Testis (tissue), 3 donors: ENCODE data around the gene SLC5A10. TPM values are rescaled to one million over a fixed set of nuclear protein-coding genes. Genes with fewer than 3 reads are reported as not detected.
"Not testable (repeated sequence)": the region's sequence is repeated elsewhere in the genome, so short reads cannot be mapped to it uniquely, and the experiment has no call there.

Experiments
- DNase-seq: peaks from one replicate; pipeline ENCODE4 v3.0.0-alpha.2; 2019
- H3K27ac ChIP-seq, 2 donors: fragments of 200-600 bp; sonication (generic); one replicate each; pipeline ENCODE4 v1.5.1; 2019
- H3K27me3 ChIP-seq: fragments of 200-600 bp; sonication (generic); one replicate; pipeline ENCODE4 v1.5.1; 2019
- H3K36me3 ChIP-seq: fragments of 200-600 bp; sonication (generic); one replicate; pipeline ENCODE4 v1.5.1; 2017; ENCODE audit warnings: low read depth; ENCODE audit errors: missing control alignments
- H3K4me1 ChIP-seq: fragments of 200-600 bp; sonication (generic); one replicate; pipeline ENCODE4 v1.5.1; 2019
- H3K4me3 ChIP-seq, 2 donors: fragments of 200-600 bp; sonication (generic); one replicate each; pipeline ENCODE4 v1.5.1; 2017 to 2019
- H3K9me3 ChIP-seq: fragments of 200-600 bp; sonication (generic); one replicate; pipeline ENCODE4 v1.5.1; 2017
- CTCF ChIP-seq, 3 experiments: fragments of 450-650 bp in 2 of 3; fragments of 200-600 bp in 1 of 3; sonication (generic) in 1 of 3; IDR thresholded peaks; one replicate each; pipeline ENCODE4 v1.5.1; 2016 to 2019; ENCODE audit warnings: antibody characterized with exemption in 3 of 3, mild to moderate bottlenecking in 2 of 3, moderate library complexity in 1 of 3
- POLR2A ChIP-seq: fragments of 450-650 bp; IDR thresholded peaks from one replicate; pipeline ENCODE4 v1.6.1; 2017; ENCODE audit warnings: antibody characterized with exemption, mild to moderate bottlenecking, moderate library complexity
- WGBS, 2 donors: methylation state at CpG; one replicate each; pipeline ENCODE4 v1.1.5; 2018; 5-methylcytosine and 5-hydroxymethylcytosine counted together
- intact Hi-C: fragments of 100-400 bp; cut with DNase I; formaldehyde crosslinking; loops from one replicate; pipeline ENCODE4 v1.15.1; 2023; ENCODE audit warnings: low total_unique reads
- polyA plus RNA-seq: library from polyadenylated mRNA; stranded (reverse); fragments of 350-450 nt; fragmentation: Illumina TruSeq; extraction: RNeasy Lipid Tissue Mini Kit (QIAGEN cat#74804); gene quantifications from one replicate; pipeline ENCODE4 v1.2.3, GENCODE V29; 2014; ENCODE audit warnings: low read depth, low replicate concordance; ENCODE audit not compliant: insufficient read depth
- total RNA-seq, 2 donors: library from RNA; depleted of rRNA; stranded (reverse); fragments of >200 nt; gene quantifications; one replicate each; pipeline ENCODE4 v1.2.3, GENCODE V29; 2016

Gene SLC5A10
- total and polyA plus RNA-seq, 3 donors from 2014 or later, result 0.98 to 1.1 (median 1.1) TPM

- no peaks in the 10 kb centered on the region for H3K27me3 ChIP-seq
- 88 to 90% methylated on average over 3 to 6 of the region's 6 CpGs for WGBS, 2 donors
- DNase-seq, result no peak
- no peaks in the 10 kb centered on the region for H3K9me3 ChIP-seq
- intact Hi-C loops, result no loop called here
- TF ChIP-seq POLR2A (no peak), CTCF (IDR thresholded peaks at IDR 0.05) (no peak)
- no peak overlapping the region for H3K4me3 ChIP-seq
- H3K27ac ChIP-seq, result no peak overlapping the region
- H3K36me3 ChIP-seq, result no peaks in the 10 kb centered on the region
- no peaks in the 10 kb centered on the region for H3K4me1 ChIP-seq
These were observed 70.8 kb downstream of the SLC5A10 start for GRCh38 chr17:19022747-19023146.

- TF ChIP-seq CTCF (IDR thresholded peaks at IDR 0.05) (no peak), POLR2A (no peak)
- Histone ChIP-seq H3K4me1 (no peaks in the 10 kb centered on the region), H3K4me3 (no peak overlapping the region), H3K27me3 (no peaks in the 10 kb centered on the region), H3K27ac (no peak overlapping the region), H3K36me3 (no peaks in the 10 kb centered on the region), H3K9me3 (no peaks in the 10 kb centered on the region)
- 83 to 91% methylated on average over 3 to 9 of the region's 9 CpGs for WGBS, 2 donors
- intact Hi-C loops, result no loop called here
- no peak for DNase-seq
These were observed 71.4 kb downstream of the SLC5A10 start for GRCh38 chr17:19023209-19023999.

GRCh38 chr17:19024101-19025078 lies 72.4 kb downstream of the SLC5A10 start:
- intact Hi-C loops, result no loop called here
- TF ChIP-seq CTCF (IDR thresholded peaks at IDR 0.05) (no peak), POLR2A (no peak)
- 80 to 83% methylated on average over 17 to 22 of the region's 22 CpGs for WGBS, 2 donors
- H3K9me3 ChIP-seq, result no peaks in the 10 kb centered on the region
- no peaks in the 10 kb centered on the region for H3K4me1 ChIP-seq
- no peak overlapping the region for H3K27ac ChIP-seq
- H3K4me3 ChIP-seq, result no peak overlapping the region
- no peaks in the 10 kb centered on the region for H3K36me3 ChIP-seq
- no peak for DNase-seq
- H3K27me3 ChIP-seq, result no peaks in the 10 kb centered on the region

GRCh38 chr17:19028671-19029070 lies 76.7 kb downstream of the SLC5A10 start:
- H3K27ac ChIP-seq, H3K4me3 ChIP-seq, H3K9me3 ChIP-seq, H3K4me1 ChIP-seq, DNase-seq, intact Hi-C loops, H3K36me3 ChIP-seq, H3K27me3 ChIP-seq: not testable (repeated sequence)
- no CpG with 5 or more reads among the region's 11 CpGs for WGBS, 2 donors

GRCh38 chr17:19029740-19030139 lies 77.8 kb downstream of the SLC5A10 start:
- intact Hi-C loops, H3K27me3 ChIP-seq, H3K36me3 ChIP-seq, H3K9me3 ChIP-seq, DNase-seq, H3K4me3 ChIP-seq, H3K27ac ChIP-seq, H3K4me1 ChIP-seq: not testable (repeated sequence)
- WGBS, 2 donors, result no CpG with 5 or more reads among the region's 5 CpGs

GRCh38 chr17:19030771-19031449 lies 78.9 kb downstream of the SLC5A10 start:
- not testable (repeated sequence) for H3K27me3 ChIP-seq

GRCh38 chr17:19031729-19032128 lies 79.8 kb downstream of the SLC5A10 start:
- H3K4me1 ChIP-seq, H3K9me3 ChIP-seq, H3K27ac ChIP-seq, H3K36me3 ChIP-seq, H3K4me3 ChIP-seq, intact Hi-C loops, H3K27me3 ChIP-seq: not testable (repeated sequence)
- WGBS, 2 donors, result no CpG with 5 or more reads among the region's 4 CpGs
- DNase-seq, result peak; percentile 70

More at GRCh38 chr17:19030771-19031449, 78.9 kb downstream of the SLC5A10 start:
- H3K4me1 ChIP-seq, intact Hi-C loops, H3K36me3 ChIP-seq, H3K27ac ChIP-seq, H3K4me3 ChIP-seq, H3K9me3 ChIP-seq, DNase-seq: not testable (repeated sequence)
- no CpG with 5 or more reads among the region's 5 CpGs for WGBS, 2 donors

- H3K27ac ChIP-seq, intact Hi-C loops, DNase-seq: not testable (repeated sequence)
These were observed 80.5 kb downstream of the SLC5A10 start for GRCh38 chr17:19032377-19032988.

More at GRCh38 chr17:19032377-19032988, 80.5 kb downstream of the SLC5A10 start:
- not testable (repeated sequence) for H3K4me3 ChIP-seq, H3K4me1 ChIP-seq, H3K9me3 ChIP-seq, H3K27me3 ChIP-seq, H3K36me3 ChIP-seq
- WGBS, 2 donors, result no CpG with 5 or more reads among the region's 24 CpGs
